Measurements from ENCODE around the gene SYT2. TPM values are rescaled to one million over a fixed set of nuclear protein-coding genes. Genes with fewer than 3 reads are reported as not detected.
"Not testable (repeated sequence)": the region's sequence is repeated elsewhere in the genome, so short reads cannot be mapped to it uniquely, and the experiment has no call there.

SYT2 gene
- total RNA-seq, 1 donor from 2014 or later = 0.06 TPM

DNA sequence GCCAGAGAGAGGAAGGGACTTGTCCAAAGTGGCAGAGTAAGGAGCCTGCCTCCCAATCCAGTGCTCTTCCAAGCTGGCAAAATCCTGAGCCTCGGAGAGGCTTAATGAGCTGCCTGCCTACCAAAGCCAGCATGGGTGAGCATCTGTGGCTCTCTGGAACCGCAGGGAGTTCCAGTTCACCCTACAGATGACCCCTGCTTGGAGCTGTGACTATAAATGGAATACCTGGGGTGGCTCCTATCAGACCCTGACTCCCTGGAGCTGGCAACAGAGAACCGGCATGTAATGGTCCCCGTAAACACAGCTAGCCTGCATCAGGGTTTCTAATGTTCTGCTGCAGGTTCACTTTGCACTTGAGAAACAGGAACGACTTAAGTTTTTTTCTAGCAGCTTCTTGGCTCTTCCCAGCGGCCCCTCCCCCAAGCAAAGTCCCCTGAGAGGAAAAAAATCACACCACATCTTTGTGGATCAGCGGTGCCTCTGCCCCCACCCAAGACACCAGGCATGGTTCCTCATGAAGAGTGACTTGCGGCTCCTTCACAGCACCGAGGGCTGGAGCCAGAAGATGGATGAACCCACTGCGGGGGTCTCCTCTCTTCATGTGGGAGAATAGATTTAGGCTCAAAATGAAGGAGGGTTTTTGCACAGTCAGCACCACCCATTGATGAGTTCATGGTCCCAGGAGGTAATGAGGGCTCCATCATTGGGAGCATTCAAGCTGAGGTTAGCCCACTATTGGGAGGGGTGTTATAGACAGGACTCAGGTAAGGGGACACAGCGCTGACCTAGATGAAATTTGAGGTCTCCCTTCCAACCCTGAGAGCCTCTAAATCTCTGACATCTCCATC, 79.0 kb downstream of the SYT2 start:
- Histone ChIP-seq H3K36me3 (no peaks in the 10 kb centered on the region), H3K4me3 (no peak overlapping the region), H3K27ac (no peak overlapping the region), H3K9me3 (no peaks in the 10 kb centered on the region), H3K4me1 (peaks cover 7% of the 10 kb centered on the region), H3K27me3 (peaks cover 12% of the 10 kb centered on the region)
- intact Hi-C loops (cut with DNase I) = no loop called here
- DNase-seq = no peak
- TF ChIP-seq, protein P1, sequence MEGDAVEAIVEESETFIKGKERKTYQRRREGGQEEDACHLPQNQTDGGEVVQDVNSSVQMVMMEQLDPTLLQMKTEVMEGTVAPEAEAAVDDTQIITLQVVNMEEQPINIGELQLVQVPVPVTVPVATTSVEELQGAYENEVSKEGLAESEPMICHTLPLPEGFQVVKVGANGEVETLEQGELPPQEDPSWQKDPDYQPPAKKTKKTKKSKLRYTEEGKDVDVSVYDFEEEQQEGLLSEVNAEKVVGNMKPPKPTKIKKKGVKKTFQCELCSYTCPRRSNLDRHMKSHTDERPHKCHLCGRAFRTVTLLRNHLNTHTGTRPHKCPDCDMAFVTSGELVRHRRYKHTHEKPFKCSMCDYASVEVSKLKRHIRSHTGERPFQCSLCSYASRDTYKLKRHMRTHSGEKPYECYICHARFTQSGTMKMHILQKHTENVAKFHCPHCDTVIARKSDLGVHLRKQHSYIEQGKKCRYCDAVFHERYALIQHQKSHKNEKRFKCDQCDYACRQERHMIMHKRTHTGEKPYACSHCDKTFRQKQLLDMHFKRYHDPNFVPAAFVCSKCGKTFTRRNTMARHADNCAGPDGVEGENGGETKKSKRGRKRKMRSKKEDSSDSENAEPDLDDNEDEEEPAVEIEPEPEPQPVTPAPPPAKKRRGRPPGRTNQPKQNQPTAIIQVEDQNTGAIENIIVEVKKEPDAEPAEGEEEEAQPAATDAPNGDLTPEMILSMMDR (IDR thresholded peaks at IDR 0.05) = no peak
- no peak for ATAC-seq

DNA sequence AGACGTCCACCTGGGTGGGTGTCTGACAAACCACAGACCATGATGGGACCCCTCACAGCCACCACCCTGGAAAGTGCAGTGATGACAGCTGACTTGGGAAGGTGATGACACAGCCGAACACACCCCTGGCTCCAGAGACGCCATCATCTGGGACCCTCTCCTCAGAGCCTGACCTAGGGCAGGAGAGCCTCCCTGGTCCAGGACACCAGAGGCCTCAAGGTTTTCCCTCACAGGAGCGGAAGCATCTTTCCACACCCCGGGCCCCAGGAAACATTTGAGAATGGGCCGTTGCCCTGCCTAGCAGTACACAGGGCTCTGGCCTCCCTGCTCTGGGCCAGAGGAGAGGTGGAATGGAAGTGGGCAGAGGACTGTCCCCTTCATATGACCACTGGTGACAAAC, 79.7 kb downstream of the SYT2 start:
- ATAC-seq (no peak), DNase-seq (no peak)
- H3K27ac ChIP-seq = no peak overlapping the region
- peaks cover 7% of the 10 kb centered on the region for H3K4me1 ChIP-seq
- H3K36me3 ChIP-seq = no peaks in the 10 kb centered on the region
- no peak overlapping the region for H3K4me3 ChIP-seq
- intact Hi-C loops (cut with DNase I) = no loop called here
- TF ChIP-seq, protein P1 (IDR thresholded peaks at IDR 0.05) = no peak
- H3K27me3 ChIP-seq = peaks cover 12% of the 10 kb centered on the region
- no peaks in the 10 kb centered on the region for H3K9me3 ChIP-seq

GRCh38 chr1:202630096-202630495, 80.2 kb downstream of the SYT2 start:
- intact Hi-C loops (cut with DNase I); DNase-seq; H3K9me3 ChIP-seq; H3K4me1 ChIP-seq; H3K27ac ChIP-seq; ATAC-seq; H3K36me3 ChIP-seq; H3K4me3 ChIP-seq: not testable (repeated sequence)
- peaks cover 12% of the 10 kb centered on the region for H3K27me3 ChIP-seq

GRCh38 chr1:202629257-202629811, 80.9 kb downstream of the SYT2 start:
- intact Hi-C loops (cut with DNase I); H3K4me3 ChIP-seq; H3K9me3 ChIP-seq; H3K4me1 ChIP-seq; DNase-seq; H3K36me3 ChIP-seq; H3K27ac ChIP-seq: not testable (repeated sequence)
- peaks cover 12% of the 10 kb centered on the region for H3K27me3 ChIP-seq
- ATAC-seq = peak; percentile 69

GRCh38 chr1:202628646-202629215, 81.5 kb downstream of the SYT2 start:
- TF ChIP-seq, protein P1 (IDR thresholded peaks at IDR 0.05) = no peak
- Histone ChIP-seq H3K4me3 (no peak overlapping the region), H3K27ac (no peak overlapping the region), H3K9me3 (no peaks in the 10 kb centered on the region), H3K27me3 (peaks cover 12% of the 10 kb centered on the region), H3K4me1 (peaks cover 7% of the 10 kb centered on the region), H3K36me3 (no peaks in the 10 kb centered on the region)
- ATAC-seq (no peak), DNase-seq (no peak)
- intact Hi-C loops (cut with DNase I) = no loop called here

DNA sequence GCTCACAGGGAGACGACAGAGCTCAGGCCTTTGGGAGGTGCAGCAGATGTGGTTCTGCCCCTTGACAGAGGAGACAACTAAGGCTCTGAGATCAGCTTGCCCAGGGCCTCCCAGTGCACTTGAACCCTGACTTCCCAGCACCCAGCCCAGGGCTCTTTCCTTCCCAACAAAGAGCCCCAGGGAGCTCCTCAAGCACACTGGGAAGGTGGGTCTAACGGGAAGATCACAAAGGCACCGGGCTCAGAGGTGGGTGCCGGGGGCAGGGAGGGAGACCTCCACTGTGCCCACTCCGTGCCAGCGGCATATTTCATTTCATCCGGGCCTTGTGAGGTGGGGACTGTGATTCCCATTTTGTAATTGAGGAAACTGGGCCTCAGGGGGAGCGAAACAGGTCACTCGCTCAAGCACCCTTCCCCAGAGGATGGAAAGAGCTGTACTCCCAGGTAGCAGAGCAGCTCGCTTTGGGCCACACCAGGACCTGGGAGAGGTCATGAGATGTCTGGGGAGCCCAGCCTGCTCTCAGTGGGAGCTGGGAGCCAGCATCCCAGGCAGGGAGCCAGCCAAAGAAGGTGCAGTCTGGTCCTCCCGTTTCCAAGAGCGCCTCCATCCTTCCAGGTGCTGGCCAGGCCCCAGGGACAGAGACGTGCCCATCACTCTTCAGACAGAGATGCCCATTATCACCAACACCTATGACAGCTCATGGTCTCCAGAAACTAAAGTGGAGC, 82.3 kb downstream of the SYT2 start:
- no peak overlapping the region for H3K27ac ChIP-seq
- TF ChIP-seq, protein P1 (IDR thresholded peaks at IDR 0.05) = no peak
- H3K4me1 ChIP-seq = peaks cover 7% of the 10 kb centered on the region
- H3K4me3 ChIP-seq = no peak overlapping the region
- H3K27me3 ChIP-seq = peaks cover 12% of the 10 kb centered on the region
- H3K36me3 ChIP-seq = no peaks in the 10 kb centered on the region
- ATAC-seq (no peak), DNase-seq (no peak)
- no peaks in the 10 kb centered on the region for H3K9me3 ChIP-seq
- intact Hi-C loops (cut with DNase I) = no loop called here

- intact Hi-C loops (cut with DNase I); DNase-seq; H3K4me1 ChIP-seq; H3K27ac ChIP-seq; H3K36me3 ChIP-seq; H3K9me3 ChIP-seq; ATAC-seq; H3K4me3 ChIP-seq: not testable (repeated sequence)
- H3K27me3 ChIP-seq = peaks cover 12% of the 10 kb centered on the region
These were observed 83.2 kb downstream of the SYT2 start for GRCh38 chr1:202627036-202627435.

Measured in upper lobe of right lung (tissue), 1 donor.